Astrocyte of the cerebellum (primary cell): ENCODE data around the gene KRIT1.

Experiments used
- DNase-seq: peaks from one replicate; pipeline ENCODE4 v3.0.0-alpha.2; 2011; ENCODE audit warnings: low read depth
- H3K4me3 ChIP-seq: 2 replicates; pipeline ENCODE4 v1.5.1; 2011; ENCODE audit warnings: mild to moderate bottlenecking, low read depth, low read length, moderate library complexity
- CTCF ChIP-seq: IDR thresholded peaks from 2 replicates; pipeline ENCODE4 v1.5.1; 2012; ENCODE audit warnings: low read length, low read depth, moderate library complexity, mild to moderate bottlenecking; ENCODE audit errors: missing control alignments
- in situ Hi-C: cut with HindIII; loops from 2 replicates; pipeline ENCODE4 v1.10.0; 2017; ENCODE audit warnings: low sequenced_read_pairs

Gene KRIT1

GRCh38 chr7:92156990-92157389 is 88.7 kb downstream of the KRIT1 start:
- in situ Hi-C loops = no loop called here
- TF ChIP-seq CTCF = no peak
- H3K4me3 ChIP-seq = no peak overlapping the region
- no peak for DNase-seq

DNA sequence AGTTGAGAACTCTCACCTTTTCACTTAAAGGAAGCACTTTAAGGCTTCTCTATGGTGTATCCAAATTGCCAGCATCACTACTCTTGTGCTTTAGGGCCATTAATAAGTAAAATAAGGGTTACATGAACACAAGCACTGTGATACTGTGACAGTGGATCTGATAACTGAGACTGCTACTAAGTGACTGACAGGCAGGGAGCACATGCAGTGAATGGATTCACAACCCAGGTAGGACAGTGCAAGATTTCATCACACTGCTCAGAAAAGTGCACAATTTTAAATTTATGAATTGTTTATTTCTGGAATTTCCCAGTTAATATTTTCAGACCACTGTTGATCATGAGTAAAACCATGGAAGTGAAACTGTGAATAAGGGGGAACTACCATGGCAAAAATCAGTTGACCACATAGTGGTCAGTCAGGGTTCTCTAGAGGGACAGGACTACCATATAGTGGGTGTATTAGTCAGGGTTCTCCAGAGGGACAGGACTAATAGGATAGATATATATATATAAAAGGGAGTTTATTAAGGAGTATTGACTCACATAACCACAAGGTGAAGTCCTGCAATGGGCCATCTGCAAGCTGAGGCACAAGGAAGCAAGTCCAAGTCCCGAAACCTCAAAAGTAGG is 90.5 kb downstream of the KRIT1 start:
- in situ Hi-C loops = no loop called here
- DNase-seq = no peak
- TF ChIP-seq CTCF = no peak
- H3K4me3 ChIP-seq = no peak overlapping the region

GRCh38 chr7:92150450-92151017 is 95.2 kb downstream of the KRIT1 start:
- no peak overlapping the region for H3K4me3 ChIP-seq
- TF ChIP-seq CTCF = no peak
- DNase-seq = no peak
- in situ Hi-C loops = no loop called here

DNA sequence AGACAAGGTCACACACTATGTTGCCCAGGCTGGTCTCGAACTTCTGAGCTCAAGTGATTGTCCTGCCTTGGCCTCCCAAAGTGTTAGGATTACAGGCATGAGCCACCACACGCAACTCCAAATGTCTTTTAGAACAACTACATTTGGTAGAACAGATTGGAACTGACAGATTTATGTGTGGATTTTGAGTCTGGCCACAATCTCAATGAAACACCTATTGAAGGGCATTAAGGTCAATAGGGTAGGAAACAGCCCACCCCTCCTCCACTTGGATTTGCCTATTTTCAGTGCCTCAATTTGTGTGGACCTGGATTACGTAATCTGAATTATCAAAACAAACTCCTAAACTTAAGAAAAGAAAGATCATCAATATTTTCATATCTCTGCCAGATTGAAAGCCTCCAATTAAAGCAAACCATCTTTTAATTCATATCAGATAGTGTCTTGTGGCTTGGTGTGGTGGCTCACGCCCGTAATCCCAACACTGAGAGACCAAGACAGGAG is 95.9 kb downstream of the KRIT1 start:
- in situ Hi-C loops = no loop called here
- DNase-seq = no peak
- TF ChIP-seq CTCF = no peak
- no peak overlapping the region for H3K4me3 ChIP-seq
